PC-9 (cell line): ENCODE data around the gene FOXK1.

Source experiments
- CTCF ChIP-seq: fragments of 200-600 bp; sonication (generic); conservative IDR thresholded peaks from 2 replicates; pipeline ENCODE4 v1.6.1; 2017; ENCODE audit warnings: mixed run types, antibody characterized with exemption, mild to moderate bottlenecking, moderate library complexity
- EZH2 ChIP-seq: fragments of 200-600 bp; sonication (generic); IDR thresholded peaks from 2 replicates; pipeline ENCODE4 v1.8.0; 2017; ENCODE audit warnings: antibody characterized with exemption, low read depth

- TF ChIP-seq CTCF (no peak), EZH2 (no peak)
These were observed 760 bp upstream of the FOXK1 start for GRCh38 chr7:4681218-4681851.
